Mesendoderm (in vitro differentiated cells): ENCODE results near the gene SUV39H2.
A peak's percentile ranks its signal among the peaks of the same experiment; 100 is the strongest.

Experiments used
- DNase-seq: peaks from one replicate; pipeline ENCODE4 v3.0.0; 2013
- H2AK5ac ChIP-seq: 2 replicates; pipeline ENCODE4 v1.6.1; 2013; ENCODE audit warnings: low read length, inconsistent platforms
- H2BK120ac ChIP-seq: 2 replicates; pipeline ENCODE4 v1.6.1; 2013; ENCODE audit warnings: low read depth, mild to moderate bottlenecking, low read length, moderate library complexity, mixed read lengths
- H2BK15ac ChIP-seq: replicated peaks from 2 replicates; pipeline ENCODE4 v1.6.1; 2013; ENCODE audit warnings: low read depth, mild to moderate bottlenecking, moderate library complexity
- H2BK5ac ChIP-seq: 2 replicates; pipeline ENCODE4 v1.6.1; 2013; ENCODE audit warnings: low read length, inconsistent platforms
- H3K18ac ChIP-seq: 2 replicates; pipeline ENCODE4 v1.6.1; 2013; ENCODE audit warnings: mild to moderate bottlenecking, low read length, mixed read lengths
- H3K23ac ChIP-seq: one replicate; pipeline ENCODE4 v1.6.1; 2013; ENCODE audit warnings: low read length
- H3K27ac ChIP-seq: 2 replicates; pipeline ENCODE4 v1.5.1; 2013; ENCODE audit warnings: low read depth, mild to moderate bottlenecking, inconsistent platforms, low read length, moderate library complexity
- H3K27me3 ChIP-seq: 2 replicates; pipeline ENCODE4 v1.6.1; 2013; ENCODE audit warnings: low read length, control low read depth, mild to moderate bottlenecking, inconsistent platforms; ENCODE audit not compliant: insufficient read depth, poor library complexity
- H3K36me3 ChIP-seq: 2 replicates; pipeline ENCODE4 v1.6.1; 2013; ENCODE audit warnings: low read length, inconsistent platforms; ENCODE audit not compliant: control insufficient read depth, insufficient read depth
- H3K4ac ChIP-seq: one replicate; pipeline ENCODE4 v1.6.1; 2013; ENCODE audit warnings: low read depth, mild to moderate bottlenecking, low read length, moderate library complexity
- H3K4me1 ChIP-seq: 2 replicates; pipeline ENCODE4 v1.6.1; 2013; ENCODE audit warnings: low read depth, low read length, inconsistent platforms; ENCODE audit not compliant: control insufficient read depth
- H3K4me2 ChIP-seq: 2 replicates; pipeline ENCODE4 v1.6.1; 2013; ENCODE audit warnings: low read length
- H3K4me3 ChIP-seq: 2 replicates; pipeline ENCODE4 v1.5.1; 2013; ENCODE audit warnings: mild to moderate bottlenecking, low read length
- H3K56ac ChIP-seq: one replicate; pipeline ENCODE4 v1.6.1; 2013; ENCODE audit warnings: low read length
- H3K79me1 ChIP-seq: 2 replicates; pipeline ENCODE4 v1.6.1; 2013; ENCODE audit warnings: low read length, inconsistent platforms
- H3K79me2 ChIP-seq: 2 replicates; pipeline ENCODE4 v1.6.1; 2013; ENCODE audit warnings: mild to moderate bottlenecking, low read length; ENCODE audit not compliant: control insufficient read depth, insufficient read depth
- H3K9ac ChIP-seq: 2 replicates; pipeline ENCODE4 v1.6.1; 2013; ENCODE audit warnings: low read length, inconsistent platforms
- H4K5ac ChIP-seq: one replicate; pipeline ENCODE4 v1.6.1; 2013; ENCODE audit warnings: low read length
- H4K8ac ChIP-seq: one replicate; pipeline ENCODE4 v1.6.1; 2013; ENCODE audit warnings: low read depth, mild to moderate bottlenecking, control low read depth, low read length, moderate library complexity
- WGBS: extraction: QIAGEN DNeasy Blood & Tissue Kit; methylation state at CpG from one replicate; pipeline ENCODE4 v1.1.7; 2013; ENCODE audit warnings: low lambda C conversion rate, missing lambda C conversion rate; ENCODE audit not compliant: insufficient coverage; ENCODE audit errors: extremely low coverage; 5-methylcytosine and 5-hydroxymethylcytosine counted together

Gene SUV39H2

GRCh38 chr10:14952851-14953423, 74.3 kb downstream of the SUV39H2 start:
- no peak overlapping the region for H4K8ac ChIP-seq
- H3K18ac ChIP-seq: no peak overlapping the region
- H3K36me3 ChIP-seq: no peaks in the 10 kb centered on the region
- DNase-seq: peak; percentile 89
- H2AK5ac ChIP-seq: no peak overlapping the region
- H2BK15ac ChIP-seq: no peak overlapping the region
- no peaks in the 10 kb centered on the region for H3K79me2 ChIP-seq
- peak overlapping the region; percentile 85 for H3K56ac ChIP-seq
- no peak overlapping the region for H3K4ac ChIP-seq
- peaks cover 3% of the 10 kb centered on the region for H3K4me1 ChIP-seq
- no peak overlapping the region for H4K5ac ChIP-seq
- H3K9ac ChIP-seq: peak overlapping the region; percentile 67
- H2BK5ac ChIP-seq: no peak overlapping the region
- no peaks in the 10 kb centered on the region for H3K79me1 ChIP-seq
- no CpG with 5 or more reads among the region's 10 CpGs for WGBS
- H3K27me3 ChIP-seq: no peaks in the 10 kb centered on the region
- peak overlapping the region; percentile 65 for H3K4me3 ChIP-seq
- no peak overlapping the region for H3K23ac ChIP-seq
- peak overlapping the region; percentile 69 for H3K4me2 ChIP-seq
- H3K27ac ChIP-seq: no peak overlapping the region
- no peak overlapping the region for H2BK120ac ChIP-seq

GRCh38 chr10:14953424-14954000, 74.8 kb downstream of the SUV39H2 start:
- H3K27me3 ChIP-seq: no peaks in the 10 kb centered on the region
- peak; percentile 61 for DNase-seq
- H3K27ac ChIP-seq: no peak overlapping the region

More at GRCh38 chr10:14953424-14954000, 74.8 kb downstream of the SUV39H2 start:
- Histone ChIP-seq H3K4me3 (peak overlapping the region; percentile 65), H4K5ac (no peak overlapping the region), H3K4me2 (peak overlapping the region; percentile 69), H3K36me3 (no peaks in the 10 kb centered on the region), H3K56ac (peak overlapping the region; percentile 85), H2BK15ac (no peak overlapping the region), H2BK120ac (no peak overlapping the region), H3K9ac (peak overlapping the region; percentile 67), H3K4ac (no peak overlapping the region), H2AK5ac (no peak overlapping the region), H3K4me1 (peaks cover 3% of the 10 kb centered on the region), H4K8ac (no peak overlapping the region), H3K18ac (peak overlapping the region; percentile 42), H2BK5ac (no peak overlapping the region), H3K79me2 (no peaks in the 10 kb centered on the region), H3K79me1 (no peaks in the 10 kb centered on the region), H3K23ac (no peak overlapping the region)
- WGBS: no CpG with 5 or more reads among the region's 32 CpGs
